Mononuclear cell (primary cell): ENCODE data around the gene LHX6. TPM values are rescaled to one million over a fixed set of nuclear protein-coding genes. Genes with fewer than 3 reads are reported as not detected.

Experiments
- H3K27me3 ChIP-seq: 2 replicates; pipeline ENCODE4 v1.6.0; 2011; ENCODE audit warnings: low read length, control low read depth; ENCODE audit not compliant: insufficient read depth
- H3K4me1 ChIP-seq: 2 replicates; pipeline ENCODE4 v1.5.1; 2011; ENCODE audit warnings: mild to moderate bottlenecking, low read length, control low read depth; ENCODE audit not compliant: insufficient read depth
- H3K4me3 ChIP-seq: 2 replicates; pipeline ENCODE4 v1.5.1; 2011; ENCODE audit warnings: mild to moderate bottlenecking, low read length, moderate library complexity
- H3K9me3 ChIP-seq: 2 replicates; pipeline ENCODE4 v1.5.1; 2011; ENCODE audit warnings: low read depth, mild to moderate bottlenecking, control low read depth, low read length
- total RNA-seq: library from RNA; depleted of rRNA; stranded (reverse); fragments of >200 nt; gene quantifications from one replicate; pipeline ENCODE4 v1.2.3, GENCODE V29; 2012

Gene LHX6
- total RNA-seq, 1 donor, result under 0.01 TPM

GRCh38 chr9:122192914-122193525 is 35.7 kb downstream of the LHX6 start:
- no peaks in the 10 kb centered on the region for H3K4me1 ChIP-seq
- no peaks in the 10 kb centered on the region for H3K27me3 ChIP-seq
- H3K9me3 ChIP-seq, result no peaks in the 10 kb centered on the region
- H3K4me3 ChIP-seq, result no peak overlapping the region

DNA sequence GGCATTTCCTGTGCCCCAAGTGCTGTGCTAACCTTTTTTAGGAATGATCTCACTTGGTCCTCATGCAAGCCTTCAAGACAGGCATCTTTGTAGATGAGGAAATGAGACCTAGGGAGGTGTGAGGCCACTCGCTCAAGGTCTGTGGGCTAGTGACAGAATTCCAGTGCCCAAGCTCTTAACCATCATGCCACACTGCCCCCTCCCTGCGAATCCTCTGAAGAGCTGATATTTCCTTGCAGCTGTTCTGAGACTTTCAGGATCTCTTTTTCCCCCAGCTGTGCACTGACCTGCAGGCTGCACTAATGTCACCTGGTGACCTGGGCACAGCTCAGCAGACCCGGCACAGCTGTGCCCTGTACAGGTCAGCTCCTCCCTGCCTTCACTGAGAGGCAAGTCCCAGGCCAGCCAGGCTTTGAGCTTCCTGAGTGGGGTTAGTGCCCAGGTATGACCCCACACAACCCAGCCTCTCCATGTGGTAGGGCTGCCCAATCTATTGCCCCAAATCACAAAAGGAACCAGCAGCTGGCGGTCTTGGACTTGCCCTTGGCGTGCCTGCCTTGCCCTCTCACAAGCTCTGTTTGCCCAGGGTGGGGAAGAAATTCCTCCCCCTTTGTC is 36.4 kb downstream of the LHX6 start:
- Histone ChIP-seq H3K4me3 (no peak overlapping the region), H3K9me3 (no peaks in the 10 kb centered on the region), H3K4me1 (no peaks in the 10 kb centered on the region), H3K27me3 (no peaks in the 10 kb centered on the region)

DNA sequence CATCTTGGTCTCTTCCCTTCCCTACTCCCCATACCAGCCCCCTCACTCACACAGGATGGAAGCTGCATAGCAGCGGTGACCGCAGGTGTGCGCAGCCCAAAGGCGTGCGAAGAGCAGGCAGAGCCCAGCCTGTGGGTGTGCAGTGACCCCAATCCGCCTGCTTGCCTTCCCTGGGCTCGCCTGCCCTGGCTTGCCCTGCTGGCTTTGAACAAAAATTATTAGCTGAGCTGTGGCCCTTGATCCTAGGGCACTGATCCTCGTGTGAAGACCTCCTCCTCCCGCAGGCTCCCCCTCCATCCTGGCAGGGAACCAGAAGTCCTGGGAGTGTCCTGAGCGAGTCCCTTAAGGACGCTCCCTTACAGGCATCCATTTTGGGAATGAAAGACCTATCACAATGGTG is 37.2 kb downstream of the LHX6 start:
- Histone ChIP-seq H3K27me3 (no peaks in the 10 kb centered on the region), H3K4me3 (no peak overlapping the region), H3K9me3 (no peaks in the 10 kb centered on the region), H3K4me1 (no peaks in the 10 kb centered on the region)

GRCh38 chr9:122190597-122191381 is 38.0 kb downstream of the LHX6 start:
- Histone ChIP-seq H3K4me1 (no peaks in the 10 kb centered on the region), H3K27me3 (no peaks in the 10 kb centered on the region), H3K9me3 (no peaks in the 10 kb centered on the region), H3K4me3 (no peak overlapping the region)

GRCh38 chr9:122188369-122188768 is 40.4 kb downstream of the LHX6 start:
- no peaks in the 10 kb centered on the region for H3K4me1 ChIP-seq
- no peak overlapping the region for H3K4me3 ChIP-seq
- no peaks in the 10 kb centered on the region for H3K9me3 ChIP-seq
- no peaks in the 10 kb centered on the region for H3K27me3 ChIP-seq

GRCh38 chr9:122186777-122187470 is 41.8 kb downstream of the LHX6 start:
- no peak overlapping the region for H3K4me3 ChIP-seq
- H3K4me1 ChIP-seq, result no peaks in the 10 kb centered on the region
- no peaks in the 10 kb centered on the region for H3K9me3 ChIP-seq
- H3K27me3 ChIP-seq, result no peaks in the 10 kb centered on the region

- H3K27me3 ChIP-seq, result no peaks in the 10 kb centered on the region
- H3K9me3 ChIP-seq, result no peaks in the 10 kb centered on the region
- no peaks in the 10 kb centered on the region for H3K4me1 ChIP-seq
- H3K4me3 ChIP-seq, result no peak overlapping the region
Measured at GRCh38 chr9:122186301-122186700, 42.5 kb downstream of the LHX6 start.

- Histone ChIP-seq H3K4me3 (no peak overlapping the region), H3K27me3 (no peaks in the 10 kb centered on the region), H3K4me1 (no peaks in the 10 kb centered on the region), H3K9me3 (no peaks in the 10 kb centered on the region)
Measured at GRCh38 chr9:122184551-122184950, 44.2 kb downstream of the LHX6 start.

GRCh38 chr9:122183501-122183900 is 45.3 kb downstream of the LHX6 start:
- Histone ChIP-seq H3K4me3 (no peak overlapping the region), H3K9me3 (no peaks in the 10 kb centered on the region), H3K4me1 (no peaks in the 10 kb centered on the region), H3K27me3 (no peaks in the 10 kb centered on the region)

DNA sequence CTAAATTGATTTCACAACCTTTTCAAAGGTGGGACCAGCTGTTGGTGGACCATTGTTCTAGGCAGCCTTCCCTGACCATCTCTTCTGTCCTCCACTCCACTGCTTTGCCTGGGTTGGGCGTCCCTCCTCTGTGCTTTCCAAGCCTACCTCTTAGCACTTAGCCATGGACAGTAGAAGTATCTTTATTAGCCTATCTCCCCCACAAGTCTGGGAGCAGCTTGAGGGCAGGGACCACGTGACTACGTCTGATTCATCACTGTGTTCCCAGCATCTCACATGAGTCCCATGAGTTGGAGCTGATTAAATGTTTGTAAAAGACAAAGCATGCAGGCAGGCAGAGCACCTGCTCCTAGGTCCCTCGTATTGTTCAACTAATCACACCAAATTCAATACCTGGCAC is 48.1 kb downstream of the LHX6 start:
- Histone ChIP-seq H3K4me1 (no peaks in the 10 kb centered on the region), H3K4me3 (no peak overlapping the region), H3K9me3 (no peaks in the 10 kb centered on the region), H3K27me3 (no peaks in the 10 kb centered on the region)

- Histone ChIP-seq H3K9me3 (no peaks in the 10 kb centered on the region), H3K4me3 (no peak overlapping the region), H3K27me3 (no peaks in the 10 kb centered on the region), H3K4me1 (no peaks in the 10 kb centered on the region)
Measured at GRCh38 chr9:122179690-122180074, 49.1 kb downstream of the LHX6 start.

DNA sequence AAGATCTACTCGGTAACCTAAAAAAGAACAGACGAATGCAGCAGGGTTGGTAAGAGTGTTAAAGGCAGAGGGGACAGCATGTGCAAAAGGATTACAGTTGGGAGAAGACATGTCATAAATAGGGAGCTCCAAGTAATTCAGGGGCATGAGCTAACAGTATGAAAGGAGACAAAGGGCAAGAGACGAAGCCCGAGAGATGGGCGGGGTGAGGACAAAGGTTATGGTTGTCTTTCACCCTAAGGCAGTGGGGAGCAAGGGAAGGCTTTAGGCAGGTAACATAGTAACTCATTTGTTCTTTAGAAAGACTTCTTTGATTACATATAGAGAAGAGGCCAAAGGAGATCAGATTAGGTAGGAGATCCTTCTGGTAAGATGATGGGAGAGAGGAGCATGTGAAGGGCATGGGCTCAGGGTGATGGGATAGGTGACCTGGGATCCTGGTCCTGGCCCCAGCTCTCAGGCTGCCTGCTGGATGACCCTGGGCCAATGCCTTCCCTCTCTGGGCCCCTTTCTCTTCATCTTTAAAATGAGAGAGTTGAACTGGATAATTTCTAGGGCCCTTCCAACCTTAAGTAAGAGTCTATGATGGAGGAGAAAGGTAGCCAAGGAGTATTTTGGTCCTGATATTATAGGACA is 49.6 kb downstream of the LHX6 start:
- Histone ChIP-seq H3K4me1 (no peaks in the 10 kb centered on the region), H3K27me3 (no peaks in the 10 kb centered on the region), H3K4me3 (no peak overlapping the region), H3K9me3 (no peaks in the 10 kb centered on the region)

DNA sequence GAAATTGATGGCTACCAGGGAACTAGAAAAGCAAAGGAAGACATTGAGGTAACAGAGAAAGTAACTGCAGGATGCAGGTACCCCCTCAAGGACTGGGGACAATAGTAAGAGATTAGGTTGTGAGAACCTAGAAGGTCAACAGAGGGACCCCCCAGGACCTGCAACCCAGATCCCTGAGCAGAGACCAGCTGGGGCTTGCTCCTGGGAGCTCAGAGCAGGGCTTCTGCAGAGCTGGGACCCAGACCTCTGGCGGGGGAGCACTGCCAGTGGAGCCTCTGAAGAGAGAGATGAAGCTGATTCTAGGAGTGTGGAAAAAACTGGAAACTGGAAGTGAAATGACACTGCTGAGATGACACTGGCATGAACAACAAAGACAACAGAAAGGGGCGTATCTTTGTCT is 51.8 kb downstream of the LHX6 start:
- Histone ChIP-seq H3K4me3 (no peak overlapping the region), H3K27me3 (no peaks in the 10 kb centered on the region), H3K9me3 (no peaks in the 10 kb centered on the region), H3K4me1 (no peaks in the 10 kb centered on the region)

DNA sequence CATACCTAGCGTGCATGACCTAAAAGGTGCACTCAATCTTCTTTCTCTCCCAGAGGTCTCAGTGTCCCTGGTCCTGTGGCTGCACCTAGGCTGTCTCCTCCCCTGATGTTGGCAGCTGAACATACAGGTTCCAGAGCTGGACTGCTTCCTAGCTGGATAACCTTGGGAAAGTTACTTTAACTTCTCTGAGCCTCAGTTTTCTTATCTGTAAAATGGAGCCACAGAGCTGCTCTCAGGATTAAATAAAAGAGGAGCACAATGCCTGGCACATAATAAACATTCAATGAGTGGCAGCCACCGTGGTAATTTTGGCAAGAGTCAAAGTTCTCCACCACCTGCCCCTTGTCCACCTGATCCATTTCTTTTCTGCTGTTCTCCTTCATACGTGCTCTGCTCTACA is 55.1 kb downstream of the LHX6 start:
- Histone ChIP-seq H3K4me3 (no peak overlapping the region), H3K27me3 (no peaks in the 10 kb centered on the region), H3K9me3 (no peaks in the 10 kb centered on the region), H3K4me1 (no peaks in the 10 kb centered on the region)

DNA sequence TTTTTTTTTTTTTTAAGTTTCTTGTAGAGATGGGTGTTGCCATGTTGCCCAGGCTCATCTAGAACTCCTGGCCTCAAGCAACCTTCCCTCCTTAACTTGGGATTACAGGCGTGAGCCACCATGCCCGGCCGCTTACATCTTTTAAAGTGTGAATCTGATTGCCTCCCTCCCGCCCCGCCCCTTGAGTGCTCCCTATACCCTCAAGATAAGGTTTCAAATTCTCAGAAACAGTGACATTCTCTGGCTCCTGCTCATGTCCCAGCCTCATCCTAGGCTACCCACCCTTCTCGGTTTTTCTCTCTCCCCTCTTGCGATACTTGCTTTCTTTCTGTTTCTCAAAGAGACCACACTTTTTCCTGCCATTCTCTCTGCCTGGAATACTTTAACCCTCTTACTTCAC is 56.6 kb downstream of the LHX6 start:
- H3K9me3 ChIP-seq, result no peaks in the 10 kb centered on the region
- no peak overlapping the region for H3K4me3 ChIP-seq
- no peaks in the 10 kb centered on the region for H3K4me1 ChIP-seq
- no peaks in the 10 kb centered on the region for H3K27me3 ChIP-seq
